Spleen (tissue), 7 donors: Measurements from ENCODE around the gene VPS35.

Experiments
- CTCF ChIP-seq, 11 experiments: fragments of 200-600 bp in 7 of 11; fragments of 450-650 bp in 4 of 11; sonication (generic) in 4 of 11; IDR thresholded peaks in 8 of 11; conservative IDR thresholded peaks in 3 of 11; 1 replicate in 7 of 11; 2 replicates in 4 of 11; pipeline versions ENCODE4 v1.4.0 to v1.8.0; 2016 to 2021; ENCODE audit warnings: antibody characterized with exemption in 11 of 11, inconsistent platforms in 4 of 11, mild to moderate bottlenecking in 1 of 11
- POLR2A ChIP-seq, 3 donors: fragments of 450-650 bp; IDR thresholded peaks; one replicate each; pipeline ENCODE4 v1.5.1; 2017; ENCODE audit warnings: antibody characterized with exemption in 3 of 3, mild to moderate bottlenecking in 1 of 3
- donor health status: DM: no; HTN: no; CAD: no; lungs with moderate emphysema.
- donor health status: DM: no; HTN: no; CAD: no.
- donor health status: DM: no; HTN: no; CAD: no.

GRCh38 chr16:46627746-46628145 is 61.2 kb downstream of the VPS35 start:
- TF ChIP-seq CTCF (IDR thresholded peaks at IDR 0.05 in 8 of 11, conservative IDR thresholded peaks at IDR 0.05 in 3 of 11) (no peak), POLR2A (IDR thresholded peaks at IDR 0.05) (no peak)
